ENCODE measurements around the gene RCVRN.

Gene RCVRN

DNA sequence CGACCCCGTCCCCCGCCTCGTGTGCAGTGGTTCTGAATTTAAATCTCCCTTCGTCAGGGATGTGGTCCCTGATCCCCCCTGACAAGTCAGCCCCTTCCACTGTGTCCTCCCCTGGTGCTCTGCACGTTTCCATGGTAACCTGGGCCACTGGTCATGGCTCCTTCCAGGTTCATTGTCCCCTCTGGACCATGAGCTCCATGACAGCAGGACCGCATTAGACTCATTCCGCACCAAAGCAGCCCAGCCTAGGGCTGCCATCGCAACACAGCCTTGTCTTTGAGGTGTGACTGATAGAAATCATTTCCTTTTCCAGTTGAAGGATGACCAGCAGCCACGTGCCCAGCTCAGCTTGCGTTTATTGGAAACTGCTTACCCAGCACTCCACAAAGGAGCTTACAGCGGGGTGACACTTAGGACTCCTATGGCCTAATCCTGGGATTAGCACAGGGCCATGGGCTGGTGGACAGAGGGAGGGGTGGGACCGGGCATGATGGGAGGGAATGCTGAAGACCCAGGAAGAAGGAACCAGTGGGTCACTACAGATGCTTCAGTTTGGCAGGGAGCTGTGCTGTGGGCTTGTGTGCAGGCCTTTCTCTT, 7.6 kb downstream of the RCVRN start:
- Histone ChIP-seq H3K4me1 (ENCODE audit: control insufficient read depth, insufficient read depth, low read length) (no peaks in the 10 kb centered on the region), H3K4me3 (ENCODE audit: low read depth, low read length) (no peak overlapping the region), H3K36me3 (ENCODE audit: control insufficient read depth, insufficient read depth, low read length) (no peaks in the 10 kb centered on the region), H3K9ac (ENCODE audit: low read depth, low read length) (no peak overlapping the region), H3K27me3 (ENCODE audit: control insufficient read depth, insufficient read depth, low read length) (no peaks in the 10 kb centered on the region), H3K27ac (ENCODE audit: low read depth, low read length) (no peak overlapping the region), H3K9me3 (ENCODE audit: control insufficient read depth, insufficient read depth, low read length) (no peaks in the 10 kb centered on the region)

- Histone ChIP-seq H3K27me3 (ENCODE audit: control insufficient read depth, insufficient read depth, low read length) (no peaks in the 10 kb centered on the region), H3K27ac (ENCODE audit: low read depth, low read length) (no peak overlapping the region), H3K4me1 (ENCODE audit: control insufficient read depth, insufficient read depth, low read length) (no peaks in the 10 kb centered on the region), H3K4me3 (ENCODE audit: low read depth, low read length) (no peak overlapping the region), H3K9me3 (ENCODE audit: control insufficient read depth, insufficient read depth, low read length) (no peaks in the 10 kb centered on the region), H3K9ac (ENCODE audit: low read depth, low read length) (no peak overlapping the region), H3K36me3 (ENCODE audit: control insufficient read depth, insufficient read depth, low read length) (no peaks in the 10 kb centered on the region)
Observed at GRCh38 chr17:9895923-9896322, 9.1 kb downstream of the RCVRN start.

DNA sequence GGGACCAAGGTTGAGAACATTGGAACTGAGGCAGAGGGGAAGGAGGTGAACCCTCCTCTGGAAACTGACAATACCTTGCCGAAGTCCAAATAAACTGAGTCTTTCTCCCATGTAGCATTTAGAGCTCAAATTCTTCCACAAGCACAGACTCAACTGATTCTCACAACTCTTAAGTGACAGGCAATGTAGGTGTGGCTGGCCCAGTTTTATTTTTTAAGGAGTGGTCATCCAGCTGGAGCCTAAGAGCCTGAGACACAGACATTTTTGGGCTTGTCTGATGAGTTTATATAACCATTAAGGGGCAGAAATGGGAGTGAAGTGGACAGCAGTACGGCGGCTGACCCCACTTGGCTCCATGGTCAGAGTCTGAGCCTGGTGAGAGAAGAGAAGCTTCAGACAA, 10.8 kb downstream of the RCVRN start:
- Histone ChIP-seq H3K27me3 (ENCODE audit: control insufficient read depth, insufficient read depth, low read length) (no peaks in the 10 kb centered on the region), H3K36me3 (ENCODE audit: control insufficient read depth, insufficient read depth, low read length) (no peaks in the 10 kb centered on the region)

GRCh38 chr17:9893411-9894012, 11.6 kb downstream of the RCVRN start:
- no peaks in the 10 kb centered on the region for H3K9me3 ChIP-seq (ENCODE audit: control insufficient read depth, insufficient read depth, low read length)
- no peak overlapping the region for H3K4me3 ChIP-seq (ENCODE audit: low read depth, low read length)
- H3K27me3 ChIP-seq (ENCODE audit: control insufficient read depth, insufficient read depth, low read length) = no peaks in the 10 kb centered on the region
- no peak overlapping the region for H3K9ac ChIP-seq (ENCODE audit: low read depth, low read length)
- H3K36me3 ChIP-seq (ENCODE audit: control insufficient read depth, insufficient read depth, low read length) = no peaks in the 10 kb centered on the region
- no peaks in the 10 kb centered on the region for H3K4me1 ChIP-seq (ENCODE audit: control insufficient read depth, insufficient read depth, low read length)
- no peak overlapping the region for H3K27ac ChIP-seq (ENCODE audit: low read depth, low read length)

More for the DNA sequence above, 10.8 kb downstream of the RCVRN start:
- no peak overlapping the region for H3K4me3 ChIP-seq (ENCODE audit: low read depth, low read length)
- no peaks in the 10 kb centered on the region for H3K9me3 ChIP-seq (ENCODE audit: control insufficient read depth, insufficient read depth, low read length)
- H3K9ac ChIP-seq (ENCODE audit: low read depth, low read length) = no peak overlapping the region
- no peaks in the 10 kb centered on the region for H3K4me1 ChIP-seq (ENCODE audit: control insufficient read depth, insufficient read depth, low read length)
- H3K27ac ChIP-seq (ENCODE audit: low read depth, low read length) = no peak overlapping the region

- Histone ChIP-seq H3K4me3 (ENCODE audit: low read depth, low read length) (no peak overlapping the region), H3K9me3 (ENCODE audit: control insufficient read depth, insufficient read depth, low read length) (no peaks in the 10 kb centered on the region), H3K36me3 (ENCODE audit: control insufficient read depth, insufficient read depth, low read length) (no peaks in the 10 kb centered on the region), H3K9ac (ENCODE audit: low read depth, low read length) (no peak overlapping the region), H3K27ac (ENCODE audit: low read depth, low read length) (no peak overlapping the region), H3K4me1 (ENCODE audit: control insufficient read depth, insufficient read depth, low read length) (no peaks in the 10 kb centered on the region), H3K27me3 (ENCODE audit: control insufficient read depth, insufficient read depth, low read length) (no peaks in the 10 kb centered on the region)
Observed at GRCh38 chr17:9890124-9890523, 14.9 kb downstream of the RCVRN start.

- no peaks in the 10 kb centered on the region for H3K27me3 ChIP-seq (ENCODE audit: control insufficient read depth, insufficient read depth, low read length)
Observed at GRCh38 chr17:9887508-9887907, 17.6 kb downstream of the RCVRN start.

GRCh38 chr17:9886141-9886930, 18.7 kb downstream of the RCVRN start:
- Histone ChIP-seq H3K27me3 (ENCODE audit: control insufficient read depth, insufficient read depth, low read length) (no peaks in the 10 kb centered on the region), H3K9ac (ENCODE audit: low read depth, low read length) (no peak overlapping the region), H3K9me3 (ENCODE audit: control insufficient read depth, insufficient read depth, low read length) (peaks cover 13% of the 10 kb centered on the region), H3K4me3 (ENCODE audit: low read depth, low read length) (no peak overlapping the region), H3K36me3 (ENCODE audit: control insufficient read depth, insufficient read depth, low read length) (no peaks in the 10 kb centered on the region), H3K27ac (ENCODE audit: low read depth, low read length) (no peak overlapping the region), H3K4me1 (ENCODE audit: control insufficient read depth, insufficient read depth, low read length) (no peaks in the 10 kb centered on the region)

More at GRCh38 chr17:9887508-9887907, 17.6 kb downstream of the RCVRN start:
- Histone ChIP-seq H3K27ac (ENCODE audit: low read depth, low read length) (no peak overlapping the region), H3K9me3 (ENCODE audit: control insufficient read depth, insufficient read depth, low read length) (peaks cover 9% of the 10 kb centered on the region), H3K4me1 (ENCODE audit: control insufficient read depth, insufficient read depth, low read length) (no peaks in the 10 kb centered on the region), H3K36me3 (ENCODE audit: control insufficient read depth, insufficient read depth, low read length) (no peaks in the 10 kb centered on the region), H3K4me3 (ENCODE audit: low read depth, low read length) (no peak overlapping the region), H3K9ac (ENCODE audit: low read depth, low read length) (no peak overlapping the region)

- no peak overlapping the region for H3K9ac ChIP-seq (ENCODE audit: low read depth, low read length)
- no peaks in the 10 kb centered on the region for H3K36me3 ChIP-seq (ENCODE audit: control insufficient read depth, insufficient read depth, low read length)
- no peaks in the 10 kb centered on the region for H3K27me3 ChIP-seq (ENCODE audit: control insufficient read depth, insufficient read depth, low read length)
- no peak overlapping the region for H3K4me3 ChIP-seq (ENCODE audit: low read depth, low read length)
- H3K4me1 ChIP-seq (ENCODE audit: control insufficient read depth, insufficient read depth, low read length) = no peaks in the 10 kb centered on the region
- H3K9me3 ChIP-seq (ENCODE audit: control insufficient read depth, insufficient read depth, low read length) = peaks cover 13% of the 10 kb centered on the region
- no peak overlapping the region for H3K27ac ChIP-seq (ENCODE audit: low read depth, low read length)
Observed at GRCh38 chr17:9883451-9883850, 21.6 kb downstream of the RCVRN start.

GRCh38 chr17:9880582-9880999, 24.5 kb downstream of the RCVRN start:
- no peaks in the 10 kb centered on the region for H3K36me3 ChIP-seq (ENCODE audit: control insufficient read depth, insufficient read depth, low read length)
- no peak overlapping the region for H3K9ac ChIP-seq (ENCODE audit: low read depth, low read length)
- H3K9me3 ChIP-seq (ENCODE audit: control insufficient read depth, insufficient read depth, low read length) = peaks cover 13% of the 10 kb centered on the region
- H3K27ac ChIP-seq (ENCODE audit: low read depth, low read length) = no peak overlapping the region
- H3K27me3 ChIP-seq (ENCODE audit: control insufficient read depth, insufficient read depth, low read length) = no peaks in the 10 kb centered on the region
- H3K4me3 ChIP-seq (ENCODE audit: low read depth, low read length) = no peak overlapping the region
- H3K4me1 ChIP-seq (ENCODE audit: control insufficient read depth, insufficient read depth, low read length) = no peaks in the 10 kb centered on the region

DNA sequence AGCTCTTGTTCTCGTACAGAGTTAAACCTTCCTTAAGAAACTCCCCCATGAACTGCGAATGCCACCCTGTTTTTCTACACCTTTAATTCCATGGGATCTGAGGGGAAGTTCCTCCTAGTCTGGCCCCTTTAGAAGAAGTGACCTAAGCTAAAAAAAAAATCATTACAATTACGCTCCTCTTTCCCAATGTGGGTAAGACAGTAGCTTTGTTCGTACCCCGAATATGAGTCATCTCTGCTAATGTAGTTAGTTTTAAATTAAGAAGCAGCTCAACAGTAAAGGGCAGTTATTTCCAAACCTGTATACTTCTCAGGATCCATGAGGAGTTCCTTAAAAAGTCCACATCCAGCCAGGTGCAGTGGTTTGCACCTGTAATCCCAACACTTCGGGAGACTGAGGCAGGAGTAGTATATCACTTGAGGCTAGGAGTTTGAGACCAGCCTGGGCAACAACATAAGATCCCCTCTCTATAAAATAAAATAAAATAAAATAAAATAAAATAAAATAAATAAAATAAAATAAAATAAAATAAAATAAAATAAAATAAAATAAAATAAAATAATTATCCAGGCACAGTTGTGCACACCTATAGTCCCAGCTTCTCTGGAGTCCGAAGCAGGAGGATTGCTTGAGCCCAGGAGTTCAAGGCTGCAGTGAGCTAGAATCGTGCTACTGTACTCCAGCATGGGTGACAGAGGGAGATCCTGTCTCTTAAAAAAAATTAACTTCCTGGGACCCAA, 26.1 kb downstream of the RCVRN start:
- H3K27ac ChIP-seq (ENCODE audit: low read depth, low read length) = no peak overlapping the region
- peaks cover 13% of the 10 kb centered on the region for H3K9me3 ChIP-seq (ENCODE audit: control insufficient read depth, insufficient read depth, low read length)

More for the DNA sequence above, 26.1 kb downstream of the RCVRN start:
- H3K27me3 ChIP-seq (ENCODE audit: control insufficient read depth, insufficient read depth, low read length) = no peaks in the 10 kb centered on the region
- no peak overlapping the region for H3K4me3 ChIP-seq (ENCODE audit: low read depth, low read length)
- H3K4me1 ChIP-seq (ENCODE audit: control insufficient read depth, insufficient read depth, low read length) = peaks cover 6% of the 10 kb centered on the region; the same call in 1 of the 2 replicates
- H3K36me3 ChIP-seq (ENCODE audit: control insufficient read depth, insufficient read depth, low read length) = no peaks in the 10 kb centered on the region
- H3K9ac ChIP-seq (ENCODE audit: low read depth, low read length) = no peak overlapping the region

Measured in HUES48 (cell line).